ENCODE measurements around the gene SCG5. TPM values are rescaled to one million over a fixed set of nuclear protein-coding genes. Genes with fewer than 3 reads are reported as not detected.

Gene SCG5
- total RNA-seq, 1 experiment from 2014 or later: not detected

- no peak for DNase-seq (ENCODE audit: low spot score)
- in situ Hi-C loops (cut with HindIII; ENCODE audit: low sequenced_read_pairs): no loop called here
Measured at GRCh38 chr15:32685576-32685975, 44.1 kb downstream of the SCG5 start.

GRCh38 chr15:32687556-32687955 is 46.0 kb downstream of the SCG5 start:
- in situ Hi-C loops (cut with HindIII; ENCODE audit: low sequenced_read_pairs): no loop called here
- no peak for DNase-seq (ENCODE audit: low spot score)

DNA sequence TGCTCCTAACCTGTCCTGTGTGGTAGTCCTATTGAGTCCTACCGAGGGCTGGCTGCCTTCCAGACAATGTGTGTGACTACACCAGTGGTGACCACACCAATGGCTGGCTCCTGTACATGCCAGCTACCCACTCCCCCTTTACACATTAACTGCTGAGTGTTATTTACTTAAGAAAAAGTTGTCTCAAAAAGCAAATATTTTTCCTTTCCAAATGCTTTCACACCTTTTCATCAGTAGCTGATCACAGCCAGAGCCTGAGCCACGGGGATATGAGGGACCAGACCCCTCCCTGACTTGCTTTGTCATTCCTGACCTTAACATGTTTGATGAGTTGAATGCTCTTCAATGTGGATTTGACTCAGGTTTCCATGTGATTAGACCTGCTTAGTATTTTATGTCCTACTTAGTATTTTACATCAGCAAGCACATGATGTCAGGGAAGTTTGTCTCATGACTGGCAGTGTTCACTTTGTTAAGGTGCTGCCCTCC is 46.7 kb downstream of the SCG5 start:
- in situ Hi-C loops (cut with HindIII; ENCODE audit: low sequenced_read_pairs): no loop called here
- no peak for DNase-seq (ENCODE audit: low spot score)

GRCh38 chr15:32690941-32691688 is 49.6 kb downstream of the SCG5 start:
- in situ Hi-C loops (cut with HindIII; ENCODE audit: low sequenced_read_pairs): no loop called here
- no peak for DNase-seq (ENCODE audit: low spot score)

GRCh38 chr15:32691689-32692038 is 50.2 kb downstream of the SCG5 start:
- in situ Hi-C loops (cut with HindIII; ENCODE audit: low sequenced_read_pairs): no loop called here
- no peak for DNase-seq (ENCODE audit: low spot score)

DNA sequence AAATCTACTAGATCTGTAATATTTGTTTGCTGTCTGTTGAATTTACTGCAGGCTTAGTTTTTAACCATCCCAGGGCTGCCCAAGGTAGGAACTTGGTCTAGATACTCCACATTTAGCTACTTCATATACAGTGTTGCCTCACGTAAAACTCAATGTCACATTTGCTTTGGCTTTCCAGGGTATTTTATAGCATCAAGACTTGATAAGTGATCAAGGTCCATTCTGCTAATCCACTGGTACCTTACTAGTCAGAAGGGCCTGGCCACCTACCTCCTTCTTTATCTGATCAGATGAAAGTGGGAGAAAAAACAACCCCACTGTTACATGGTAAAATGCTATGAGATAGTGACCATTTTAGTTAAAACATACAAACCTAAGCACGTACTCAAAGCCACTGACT is 50.8 kb downstream of the SCG5 start:
- in situ Hi-C loops (cut with HindIII; ENCODE audit: low sequenced_read_pairs): no loop called here
- no peak for DNase-seq (ENCODE audit: low spot score)

DNA sequence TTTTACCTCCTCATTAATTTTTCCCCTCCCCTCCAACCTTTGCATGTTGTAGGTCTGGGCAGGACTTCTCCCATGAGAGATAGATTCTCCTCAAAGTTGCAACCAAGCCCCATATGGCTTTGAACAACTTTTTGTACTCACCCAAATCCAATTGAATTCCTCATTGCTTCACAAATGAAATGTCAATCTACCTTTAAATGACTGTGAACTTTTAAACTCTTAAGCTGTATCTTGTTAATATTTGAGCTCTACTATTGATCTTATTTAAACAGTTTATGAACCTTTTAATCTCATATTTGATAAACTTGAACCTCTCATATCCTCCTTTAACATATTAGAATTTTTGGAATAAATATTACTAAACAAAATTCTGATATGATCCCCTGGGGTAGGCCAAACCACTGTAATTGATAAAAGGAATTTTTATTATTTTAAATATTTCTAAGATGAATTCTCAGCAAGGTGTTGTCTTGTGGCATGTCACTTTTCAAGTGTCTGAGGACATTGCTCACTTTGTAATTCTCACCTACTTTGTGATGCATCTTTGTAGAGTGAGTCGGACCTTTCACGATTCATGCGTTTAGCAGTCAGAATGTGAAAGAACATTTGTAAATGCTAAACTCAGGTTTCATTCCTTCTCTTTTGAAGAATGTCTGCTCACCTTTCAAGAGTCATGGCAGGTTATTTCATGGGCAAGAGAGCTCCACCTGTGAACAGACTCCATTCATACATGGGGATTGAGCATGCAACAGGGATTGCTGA is 52.9 kb downstream of the SCG5 start:
- DNase-seq (ENCODE audit: low spot score): no peak
- in situ Hi-C loops (cut with HindIII; ENCODE audit: low sequenced_read_pairs): no loop called here

DNA sequence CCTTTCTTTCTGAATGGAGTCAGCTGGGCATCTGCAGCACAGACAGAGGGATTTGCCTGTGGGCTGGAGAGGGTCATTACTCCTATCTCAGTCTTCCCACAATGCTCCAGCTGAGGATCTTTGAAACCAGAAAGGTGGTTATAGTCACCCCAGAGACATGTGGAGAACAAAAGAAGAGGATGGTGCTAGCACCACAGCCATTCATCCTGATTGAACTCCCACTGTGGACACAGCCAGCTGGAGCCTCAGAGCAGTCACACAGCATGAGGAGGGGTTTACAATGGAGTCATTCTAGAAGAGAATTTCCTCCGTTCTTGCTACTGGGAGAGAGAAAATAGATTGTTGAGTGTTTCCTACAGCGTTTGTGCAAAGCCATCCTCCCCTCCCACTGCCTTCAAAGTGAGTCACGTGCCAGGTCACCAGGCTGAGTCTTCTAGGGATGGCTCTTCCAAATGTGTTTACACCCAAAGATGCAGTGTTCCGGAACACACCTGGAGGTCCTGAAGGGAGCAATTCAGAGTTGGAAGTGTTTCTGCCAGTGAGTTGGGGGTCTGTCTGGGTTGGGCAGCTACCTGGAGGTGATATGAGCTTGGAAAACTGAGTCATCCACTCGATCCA is 57.4 kb downstream of the SCG5 start:
- DNase-seq (ENCODE audit: low spot score): no peak
- in situ Hi-C loops (cut with HindIII; ENCODE audit: low sequenced_read_pairs): no loop called here

DNA sequence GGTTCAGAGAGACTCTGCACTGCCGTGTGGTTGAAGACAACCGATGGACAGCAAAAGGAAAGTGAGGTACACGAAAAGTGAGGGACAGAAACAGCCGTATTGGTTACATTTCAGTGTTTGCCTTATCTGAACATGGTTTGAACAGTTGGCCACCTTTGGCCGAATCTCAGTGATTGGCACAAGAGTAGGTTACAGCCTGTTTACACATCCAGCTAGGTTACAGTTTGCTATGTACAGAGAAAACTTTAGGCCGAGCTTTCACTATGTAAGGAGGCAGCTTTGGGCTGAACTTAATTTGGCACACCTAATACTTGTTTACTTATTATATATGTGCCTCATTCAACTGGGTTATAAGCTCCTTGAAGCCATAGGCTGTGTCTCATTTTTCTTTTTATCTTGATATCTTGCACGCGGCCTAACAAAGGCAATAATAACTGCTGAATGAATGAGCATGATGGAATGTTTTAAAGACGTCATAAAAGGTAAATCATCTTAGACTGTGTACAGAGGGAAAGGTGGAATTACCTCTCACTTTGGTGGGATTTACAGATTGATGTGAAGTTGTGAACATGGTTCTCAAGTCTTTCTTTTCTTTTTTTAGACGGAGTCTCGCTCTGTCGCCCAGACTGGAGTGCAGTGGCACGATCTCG is 59.1 kb downstream of the SCG5 start:
- DNase-seq (ENCODE audit: low spot score): no peak
- in situ Hi-C loops (cut with HindIII; ENCODE audit: low sequenced_read_pairs): no loop called here

- in situ Hi-C loops (cut with HindIII; ENCODE audit: low sequenced_read_pairs): no loop called here
- no peak for DNase-seq (ENCODE audit: low spot score)
Measured at GRCh38 chr15:32701863-32702262, 60.4 kb downstream of the SCG5 start.

DNA sequence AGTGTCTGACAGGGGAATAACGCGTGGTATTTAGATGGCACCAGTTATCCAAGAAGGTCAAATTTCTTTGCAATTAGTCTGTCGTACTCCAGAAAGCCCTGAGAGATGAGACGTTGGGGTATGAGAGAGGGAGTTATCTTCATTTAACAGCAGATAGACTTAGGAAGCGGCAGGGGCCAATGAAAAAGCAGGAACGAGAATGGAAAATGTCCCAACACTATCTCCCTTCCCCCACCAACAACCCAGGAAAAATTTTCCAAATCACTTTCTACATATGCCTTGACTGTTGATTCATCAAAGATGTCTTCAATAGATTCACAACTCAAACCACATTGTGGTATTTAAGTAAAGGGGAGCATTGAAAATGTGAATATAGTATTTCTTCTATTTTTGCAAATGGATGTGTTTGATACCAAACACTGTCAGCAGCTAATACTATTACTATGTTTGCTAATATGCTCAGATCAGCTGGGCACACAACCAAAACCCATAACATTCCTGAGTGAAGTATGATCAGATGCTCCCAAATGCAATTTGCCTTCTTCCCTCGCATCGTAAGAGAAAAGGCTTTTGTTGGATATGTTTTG is 63.0 kb downstream of the SCG5 start:
- DNase-seq (ENCODE audit: low spot score): no peak
- in situ Hi-C loops (cut with HindIII; ENCODE audit: low sequenced_read_pairs): no loop called here

- DNase-seq (ENCODE audit: low spot score): no peak
- in situ Hi-C loops (cut with HindIII; ENCODE audit: low sequenced_read_pairs): no loop called here
Measured at GRCh38 chr15:32705446-32705845, 63.9 kb downstream of the SCG5 start.

DNA sequence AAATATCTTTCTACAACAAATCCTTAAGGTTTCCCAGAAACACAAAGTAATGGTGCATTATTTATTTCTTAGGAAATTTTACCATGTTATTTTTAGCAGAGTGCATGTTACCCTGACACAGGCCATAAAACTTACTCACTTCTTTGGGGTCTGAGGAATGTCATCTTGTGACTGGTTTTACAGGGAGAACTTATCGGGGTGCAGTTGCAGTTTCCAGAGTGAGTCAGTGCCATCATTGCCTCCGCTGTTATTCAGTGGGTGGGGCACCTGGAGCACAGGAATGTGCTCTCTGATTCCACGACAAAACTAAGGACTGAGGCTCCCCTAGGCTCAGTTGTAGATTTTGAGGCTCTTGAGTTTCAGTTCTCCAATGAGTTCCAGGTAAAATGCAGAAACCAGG is 65.2 kb downstream of the SCG5 start:
- in situ Hi-C loops (cut with HindIII; ENCODE audit: low sequenced_read_pairs): no loop called here
- DNase-seq (ENCODE audit: low spot score): no peak

- DNase-seq (ENCODE audit: low spot score): no peak
- in situ Hi-C loops (cut with HindIII; ENCODE audit: low sequenced_read_pairs): no loop called here
Measured at GRCh38 chr15:32707436-32707835, 65.9 kb downstream of the SCG5 start.

DNA sequence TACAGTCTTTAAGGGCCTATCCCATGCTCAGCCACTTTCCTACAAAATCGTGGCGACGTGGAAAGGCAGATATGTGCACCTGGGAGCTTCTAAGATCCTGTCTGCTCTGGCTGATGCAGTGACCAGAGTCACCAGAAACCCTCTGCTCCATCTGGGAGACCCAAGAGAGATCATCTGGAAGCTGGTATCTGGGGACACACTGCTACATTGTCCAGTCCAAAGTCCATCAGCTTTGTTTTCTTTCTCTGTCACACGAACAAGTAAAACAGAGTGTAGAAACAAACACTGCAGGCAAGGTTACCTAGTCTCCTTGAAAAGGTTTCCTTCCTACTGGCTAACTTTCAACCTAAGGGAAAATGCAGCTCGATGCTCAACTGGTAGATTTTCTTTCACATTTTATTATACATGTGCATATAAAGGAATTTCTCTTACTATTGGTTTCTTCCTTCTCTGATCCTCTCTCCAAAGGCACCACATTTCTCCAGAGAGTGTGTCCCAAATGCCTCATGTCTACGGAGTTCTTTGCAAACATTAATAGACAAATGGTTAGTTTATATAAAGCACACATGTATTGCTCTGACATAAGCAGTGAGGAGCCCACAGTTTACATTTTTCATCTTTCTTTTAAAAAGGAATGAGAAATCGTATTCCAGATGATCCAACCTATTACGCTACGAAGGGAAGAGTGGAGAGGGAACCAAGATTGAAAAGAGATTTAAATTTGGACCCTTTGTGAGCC is 68.0 kb downstream of the SCG5 start:
- in situ Hi-C loops (cut with HindIII; ENCODE audit: low sequenced_read_pairs): no loop called here
- DNase-seq (ENCODE audit: low spot score): no peak

DNA sequence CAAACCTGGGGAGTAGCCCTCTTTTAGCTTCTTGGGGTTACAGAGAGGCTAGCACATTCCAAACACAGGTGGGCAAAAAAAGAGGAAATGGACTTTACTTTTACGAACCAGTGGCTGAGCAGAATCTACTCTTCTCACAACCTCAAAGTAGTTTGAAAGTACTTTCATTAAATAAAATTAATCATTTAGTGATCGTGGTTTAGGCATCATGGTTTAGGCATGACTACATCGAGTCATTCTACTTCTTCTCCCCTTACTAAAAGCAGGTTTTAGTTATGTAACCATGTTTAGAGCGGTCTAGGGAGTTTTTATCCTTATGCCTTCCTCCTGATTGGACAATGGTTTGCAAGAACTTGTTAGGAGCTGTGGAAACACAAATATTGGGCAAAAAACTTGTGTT is 73.8 kb downstream of the SCG5 start:
- DNase-seq (ENCODE audit: low spot score): no peak
- in situ Hi-C loops (cut with HindIII; ENCODE audit: low sequenced_read_pairs): no loop called here

- in situ Hi-C loops (cut with HindIII; ENCODE audit: low sequenced_read_pairs): no loop called here
- DNase-seq (ENCODE audit: low spot score): no peak
Measured at GRCh38 chr15:32716216-32716914, 74.9 kb downstream of the SCG5 start.

DNA sequence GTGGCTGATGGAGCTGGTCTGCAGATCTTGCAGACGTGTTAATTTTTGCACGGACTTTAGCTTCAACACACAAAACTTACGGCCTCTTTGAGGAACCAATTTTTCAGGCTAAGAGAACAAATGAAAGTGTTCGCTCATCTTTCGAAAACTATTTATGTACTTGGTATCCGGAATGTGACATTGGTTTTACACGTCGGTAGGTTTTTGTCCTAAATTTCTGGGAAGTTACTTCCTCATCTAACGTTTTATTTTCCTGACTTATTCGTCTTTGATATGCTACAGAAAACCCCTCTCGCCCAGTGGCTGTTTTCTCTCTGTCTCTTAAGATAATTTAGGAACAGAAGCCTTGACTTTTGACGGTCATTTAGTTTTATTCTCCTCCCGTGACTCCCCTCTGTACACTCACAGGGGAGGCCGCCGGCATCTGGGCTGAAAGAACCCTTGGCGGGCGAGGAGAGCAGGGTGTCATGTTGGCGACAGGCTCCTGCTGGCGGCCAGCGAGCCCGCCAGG is 75.5 kb downstream of the SCG5 start:
- no peak for DNase-seq (ENCODE audit: low spot score)
- in situ Hi-C loops (cut with HindIII; ENCODE audit: low sequenced_read_pairs): no loop called here

Data from G401 (cell line).